Astrocyte (in vitro differentiated cells and primary cell): Measurements from ENCODE around the gene SEC11A. TPM values are rescaled to one million over a fixed set of nuclear protein-coding genes. Genes with fewer than 3 reads are reported as not detected.

ENCODE experiments used
- DNase-seq: peaks from one replicate; pipeline ENCODE4 v3.0.0-alpha.2; 2010; ENCODE audit warnings: low read depth
- FAIRE-seq: peaks from 2 replicates; lab custom pipeline; 2011; peaks lifted over from hg19 to GRCh38; lab: Jason Lieb, UNC
- H2AFZ ChIP-seq: 2 replicates; pipeline ENCODE4 v1.6.0; 2012; ENCODE audit warnings: low read depth, low read length, inconsistent platforms
- H3K27ac ChIP-seq: 2 replicates; pipeline ENCODE4 v1.5.1; 2011; ENCODE audit warnings: low read depth, low read length, inconsistent platforms
- H3K27me3 ChIP-seq: 2 replicates; pipeline ENCODE4 v1.6.0; 2011; ENCODE audit warnings: low read length, inconsistent platforms; ENCODE audit not compliant: insufficient read depth
- H3K36me3 ChIP-seq: 2 replicates; pipeline ENCODE4 v1.5.1; 2011; ENCODE audit warnings: low read length, inconsistent platforms; ENCODE audit not compliant: insufficient read depth
- H3K4me1 ChIP-seq: 2 replicates; pipeline ENCODE4 v1.5.1; 2011; ENCODE audit warnings: low read length, inconsistent platforms; ENCODE audit not compliant: insufficient read depth
- H3K4me2 ChIP-seq: 2 replicates; pipeline ENCODE4 v1.6.0; 2012; ENCODE audit warnings: low read length, inconsistent platforms
- H3K4me3 ChIP-seq: 2 replicates; pipeline ENCODE4 v1.5.1; 2011; ENCODE audit warnings: low read depth, mild to moderate bottlenecking, low read length, inconsistent platforms; ENCODE audit not compliant: insufficient read depth
- H3K79me2 ChIP-seq: 2 replicates; pipeline ENCODE4 v1.6.0; 2012; ENCODE audit warnings: mild to moderate bottlenecking, low read length, inconsistent platforms; ENCODE audit not compliant: insufficient read depth
- H3K9ac ChIP-seq: 2 replicates; pipeline ENCODE4 v1.6.0; 2012; ENCODE audit warnings: mild to moderate bottlenecking, low read length, inconsistent platforms
- H3K9me3 ChIP-seq: 2 replicates; pipeline ENCODE4 v1.5.1; 2012; ENCODE audit warnings: low read depth, mild to moderate bottlenecking, low read length, inconsistent platforms; ENCODE audit not compliant: insufficient read depth
- H4K20me1 ChIP-seq: 2 replicates; pipeline ENCODE4 v1.6.0; 2012; ENCODE audit warnings: low read length, inconsistent platforms; ENCODE audit not compliant: insufficient read depth
- H3K27ac Mint-ChIP-seq: one replicate; pipeline ENCODE4 v1.8.0; 2021; ENCODE audit warnings: mild to moderate bottlenecking, mixed read lengths; ENCODE audit not compliant: unreplicated experiment
- H3K27me3 Mint-ChIP-seq: one replicate; pipeline ENCODE4 v1.8.0; 2021; ENCODE audit warnings: low read depth, mixed read lengths; ENCODE audit not compliant: unreplicated experiment
- H3K36me3 Mint-ChIP-seq: one replicate; pipeline ENCODE4 v1.8.0; 2021; ENCODE audit warnings: low read depth, mixed read lengths; ENCODE audit not compliant: unreplicated experiment
- H3K4me1 Mint-ChIP-seq: one replicate; pipeline ENCODE4 v1.8.0; 2021; ENCODE audit warnings: low read depth, mixed read lengths; ENCODE audit not compliant: unreplicated experiment
- H3K4me3 Mint-ChIP-seq: one replicate; pipeline ENCODE4 v1.8.0; 2021; ENCODE audit warnings: mild to moderate bottlenecking, moderate library complexity, mixed read lengths; ENCODE audit not compliant: unreplicated experiment
- H3K9me3 Mint-ChIP-seq: one replicate; pipeline ENCODE4 v1.8.0; 2021; ENCODE audit warnings: mild to moderate bottlenecking, mixed read lengths; ENCODE audit not compliant: unreplicated experiment
- CTCF ChIP-seq: IDR thresholded peaks from 2 replicates; pipeline ENCODE4 v1.5.1; 2011; ENCODE audit warnings: low read depth, mild to moderate bottlenecking, inconsistent platforms, low read length, moderate library complexity; ENCODE audit not compliant: insufficient read depth
- EZH2 ChIP-seq: IDR thresholded peaks from 2 replicates; pipeline ENCODE4 v1.6.1; 2012; ENCODE audit warnings: mild to moderate bottlenecking, low read length, inconsistent platforms; ENCODE audit not compliant: insufficient read depth
- total RNA-seq: library from RNA; stranded (reverse); gene quantifications from 2 replicates; pipeline ENCODE4 v1.2.1, GENCODE V29; 2021

Gene SEC11A
- total RNA-seq, 1 donor from 2014 or later = 198 TPM

GRCh38 chr15:84750583-84751092 is 34.7 kb upstream of the SEC11A start:
- no peak overlapping the region for H2AFZ ChIP-seq
- H3K9me3 ChIP-seq = no peaks in the 10 kb centered on the region
- peak overlapping the region; percentile 89 for H3K4me2 ChIP-seq
- no peak overlapping the region for H3K27ac ChIP-seq
- Mint-ChIP-seq H3K4me3 (peak overlapping the region; percentile 98), H3K4me1 (peaks cover 34% of the 10 kb centered on the region), H3K9me3 (no peaks in the 10 kb centered on the region), H3K27ac (peak overlapping the region; percentile 47), H3K36me3 (peaks cover 3% of the 10 kb centered on the region), H3K27me3 (no peaks in the 10 kb centered on the region)
- no peak overlapping the region for H3K4me3 ChIP-seq
- DNase-seq = no peak
- no peak for FAIRE-seq
- H3K36me3 ChIP-seq = no peaks in the 10 kb centered on the region
- H4K20me1 ChIP-seq = peaks cover 64% of the 10 kb centered on the region
- H3K27me3 ChIP-seq = no peaks in the 10 kb centered on the region
- peaks cover 73% of the 10 kb centered on the region for H3K79me2 ChIP-seq
- peaks cover 35% of the 10 kb centered on the region for H3K4me1 ChIP-seq
- peak overlapping the region; percentile 28 for H3K9ac ChIP-seq
- TF ChIP-seq EZH2 = no peak
- TF ChIP-seq CTCF = no peak

- FAIRE-seq (no peak), DNase-seq (peak; percentile 18)
- TF ChIP-seq EZH2 (no peak), CTCF (peak; percentile 6)
- peak overlapping the region; percentile 95 for H3K9ac ChIP-seq
- H3K36me3 ChIP-seq = no peaks in the 10 kb centered on the region
- H3K27ac ChIP-seq = peak overlapping the region; percentile 80
- H3K79me2 ChIP-seq = peaks cover 60% of the 10 kb centered on the region
- no peaks in the 10 kb centered on the region for H3K9me3 Mint-ChIP-seq
- peak overlapping the region; percentile 98 for H3K4me3 Mint-ChIP-seq
- H2AFZ ChIP-seq = peak overlapping the region; percentile 65
- no peaks in the 10 kb centered on the region for H3K9me3 ChIP-seq
- no peaks in the 10 kb centered on the region for H3K27me3 Mint-ChIP-seq
- H3K4me1 ChIP-seq = peaks cover 35% of the 10 kb centered on the region
- peaks cover 34% of the 10 kb centered on the region for H3K4me1 Mint-ChIP-seq
- H3K4me2 ChIP-seq = peak overlapping the region; percentile 89
- H3K4me3 ChIP-seq = peak overlapping the region; percentile 91
- peak overlapping the region; percentile 95 for H3K27ac Mint-ChIP-seq
- peaks cover 52% of the 10 kb centered on the region for H4K20me1 ChIP-seq
- peaks cover 3% of the 10 kb centered on the region for H3K36me3 Mint-ChIP-seq
- no peaks in the 10 kb centered on the region for H3K27me3 ChIP-seq
Measured at GRCh38 chr15:84749111-84749991, 33.4 kb upstream of the SEC11A start.
